GM23338 (cell line): ENCODE data around the gene MAP3K4. TPM values are rescaled to one million over a fixed set of nuclear protein-coding genes. Genes with fewer than 3 reads are reported as not detected.

Source experiments
- ATAC-seq: fragments of 200-7000 bp; cut with Tn5 transposase; 3 replicates; pipeline ENCODE4 v1.9.1; 2020
- DNase-seq: peaks from one replicate; pipeline ENCODE4 v3.0.0-alpha.2; 2015; ENCODE audit warnings: low spot score
- H2AFZ ChIP-seq: fragments of 200-600 bp; sonication (generic); 2 replicates; pipeline ENCODE4 v1.8.0; 2016; ENCODE audit warnings: antibody characterized with exemption, mild to moderate bottlenecking, moderate library complexity
- H3F3A ChIP-seq: fragments of 200-600 bp; sonication (generic); replicated peaks from 2 replicates; pipeline ENCODE4 v1.8.0; 2017; ENCODE audit warnings: antibody characterized with exemption, mixed run types, low read depth
- H3K27ac ChIP-seq: fragments of 200-600 bp; sonication (generic); 2 replicates; pipeline ENCODE4 v1.6.1; 2016; ENCODE audit warnings: low read depth
- H3K27me3 ChIP-seq: fragments of 200-600 bp; sonication (generic); 2 replicates; pipeline ENCODE4 v1.8.0; 2016; ENCODE audit warnings: mild to moderate bottlenecking, mixed run types, moderate library complexity; ENCODE audit not compliant: insufficient read depth
- H3K36me3 ChIP-seq: fragments of 200-600 bp; sonication (generic); 2 replicates; pipeline ENCODE4 v1.8.0; 2016; ENCODE audit warnings: mild to moderate bottlenecking; ENCODE audit not compliant: insufficient read depth
- H3K4me1 ChIP-seq: fragments of 200-600 bp; sonication (generic); 2 replicates; pipeline ENCODE4 v1.8.0; 2016; ENCODE audit warnings: mild to moderate bottlenecking, moderate library complexity; ENCODE audit not compliant: insufficient read depth
- H3K4me2 ChIP-seq: fragments of 200-600 bp; sonication (generic); 2 replicates; pipeline ENCODE4 v1.7.1; 2017; ENCODE audit warnings: mixed run types
- H3K4me3 ChIP-seq: fragments of 200-600 bp; sonication (generic); 2 replicates; pipeline ENCODE4 v1.6.1; 2016; ENCODE audit warnings: mixed run types
- H3K79me2 ChIP-seq: fragments of 200-600 bp; sonication (generic); replicated peaks from 2 replicates; pipeline ENCODE4 v1.8.0; 2017; ENCODE audit warnings: mild to moderate bottlenecking; ENCODE audit not compliant: insufficient read depth
- H3K9me2 ChIP-seq: fragments of 200-600 bp; sonication (generic); 2 replicates; pipeline ENCODE4 v1.8.0; 2017; ENCODE audit not compliant: insufficient read depth
- H4K20me1 ChIP-seq: fragments of 200-600 bp; sonication (generic); replicated peaks from 2 replicates; pipeline ENCODE4 v1.8.0; 2017; ENCODE audit warnings: mild to moderate bottlenecking; ENCODE audit not compliant: insufficient read depth
- H3K27ac Mint-ChIP-seq: 2 replicates; pipeline ENCODE4 v1.8.0; 2020; ENCODE audit warnings: inconsistent platforms, mild to moderate bottlenecking, moderate library complexity, mixed read lengths
- H3K27me3 Mint-ChIP-seq: 3 replicates; pipeline ENCODE4 v1.8.0; 2022; ENCODE audit warnings: low read depth, mild to moderate bottlenecking, moderate library complexity, mixed read lengths, inconsistent platforms; ENCODE audit not compliant: insufficient read depth, poor library complexity
- H3K36me3 Mint-ChIP-seq: 3 replicates; pipeline ENCODE4 v1.8.0; 2021; ENCODE audit warnings: low read depth, mild to moderate bottlenecking, inconsistent platforms, moderate library complexity, mixed read lengths
- H3K4me1 Mint-ChIP-seq: 3 replicates; pipeline ENCODE4 v1.8.0; 2020; ENCODE audit warnings: mild to moderate bottlenecking, inconsistent platforms, mixed read lengths
- H3K4me3 Mint-ChIP-seq: 3 replicates; pipeline ENCODE4 v1.8.0; 2021; ENCODE audit warnings: moderate library complexity, mild to moderate bottlenecking, inconsistent platforms, mixed read lengths
- H3K9me3 Mint-ChIP-seq: 3 replicates; pipeline ENCODE4 v1.8.0; 2020; ENCODE audit warnings: moderate library complexity, mild to moderate bottlenecking, inconsistent platforms, mixed read lengths
- CREB1 ChIP-seq: fragments of 250-450 bp; sonication (Bioruptor Pico); IDR thresholded peaks from 2 replicates; pipeline ENCODE4 v1.5.0; 2020; ENCODE audit warnings: low read depth, mild to moderate bottlenecking, moderate library complexity
- CTCF ChIP-seq, 2 experiments: fragments of 200-600 bp in 1 of 2; sonication (generic) in 1 of 2; conservative IDR thresholded peaks; 2 replicates each; pipeline versions ENCODE4 v1.5.1 to v1.6.1; 2016 to 2017; ENCODE audit warnings: antibody characterized with exemption in 2 of 2, low read depth in 2 of 2, mild to moderate bottlenecking in 2 of 2, moderate library complexity in 1 of 2
- EZH2phosphoT487 ChIP-seq: fragments of 200-600 bp; sonication (generic); IDR thresholded peaks from one replicate; pipeline ENCODE4 v1.8.1; 2018; ENCODE audit warnings: antibody characterized with exemption; ENCODE audit not compliant: unreplicated experiment
- JUNB ChIP-seq: IDR thresholded peaks from one replicate; pipeline ENCODE4 v1.6.1; 2016; ENCODE audit warnings: antibody characterized with exemption; ENCODE audit not compliant: unreplicated experiment
- POLR2AphosphoS5 ChIP-seq: IDR thresholded peaks from 2 replicates; pipeline ENCODE4 v1.6.1; 2016; ENCODE audit warnings: antibody characterized with exemption, low read depth
- REST ChIP-seq: IDR thresholded peaks from one replicate; pipeline ENCODE4 v1.6.1; 2018; ENCODE audit warnings: antibody characterized with exemption; ENCODE audit not compliant: unreplicated experiment
- ZNF114 ChIP-seq: fragments of 250-450 bp; sonication (Bioruptor Pico); IDR thresholded peaks from 2 replicates; pipeline ENCODE4 v1.5.0; 2020; ENCODE audit warnings: mild to moderate bottlenecking, moderate library complexity
- ZNF331 ChIP-seq: fragments of 250-450 bp; sonication (Bioruptor Pico); IDR thresholded peaks from 2 replicates; pipeline ENCODE4 v1.5.0; 2020; ENCODE audit warnings: low read depth, mild to moderate bottlenecking, moderate library complexity
- ZNF462 ChIP-seq: fragments of 250-450 bp; sonication (Bioruptor Pico); IDR thresholded peaks from 2 replicates; pipeline ENCODE4 v1.5.0; 2020; ENCODE audit warnings: mild to moderate bottlenecking, moderate library complexity
- polyA plus RNA-seq: library from polyadenylated mRNA; unstranded; fragments of >200 nt; fragmentation: Nextera tagmentation; extraction: Ambion mirVana; gene quantifications from 2 replicates; pipeline ENCODE4 v1.2.1, GENCODE V29; 2016
- total RNA-seq: library from RNA; depleted of rRNA; stranded (reverse); fragments of >200 nt; shearing (Covaris generic); gene quantifications from 2 replicates; pipeline ENCODE4 v1.2.3, GENCODE V29; 2014

MAP3K4 gene
- total and polyA plus RNA-seq, 2 experiments from 2014 or later = 44.4 to 48.8 TPM

- no peak for ATAC-seq
Measured at GRCh38 chr6:161054876-161055275, 63.3 kb downstream of the MAP3K4 start.

More at GRCh38 chr6:161054876-161055275, 63.3 kb downstream of the MAP3K4 start:
- peaks cover 33% of the 10 kb centered on the region; the same call in 1 of the 2 replicates for H3K79me2 ChIP-seq
- H4K20me1 ChIP-seq = no peaks in the 10 kb centered on the region
- H3K4me1 Mint-ChIP-seq = peaks cover 20% of the 10 kb centered on the region; the same call in 2 of the 3 replicates
- no peaks in the 10 kb centered on the region for H3K27me3 Mint-ChIP-seq
- H2AFZ ChIP-seq = no peak overlapping the region
- H3K27ac Mint-ChIP-seq = no peak overlapping the region
- H3K4me2 ChIP-seq = no peak overlapping the region
- H3K27me3 ChIP-seq = no peaks in the 10 kb centered on the region
- no peaks in the 10 kb centered on the region; the same call in 2 of the 3 replicates for H3K36me3 Mint-ChIP-seq
- H3K27ac ChIP-seq = no peak overlapping the region
- no peaks in the 10 kb centered on the region for H3F3A ChIP-seq
- TF ChIP-seq EZH2phosphoT487 (no peak), REST (no peak), CTCF (conservative IDR thresholded peaks at IDR 0.05; ENCODE audit: low read depth in 2 of 2) (no peak), JUNB (no peak), ZNF331 (CRISPR knock-in tag) (no peak), ZNF114 (no peak), POLR2AphosphoS5 (no peak), ZNF462 (no peak), CREB1 (CRISPR knock-in tag) (no peak)
- no peak overlapping the region for H3K4me3 ChIP-seq
- DNase-seq = no peak
- H3K4me1 ChIP-seq = peaks cover 6% of the 10 kb centered on the region
- H3K9me2 ChIP-seq = no peaks in the 10 kb centered on the region
- no peaks in the 10 kb centered on the region for H3K9me3 Mint-ChIP-seq
- no peak overlapping the region for H3K4me3 Mint-ChIP-seq
- no peaks in the 10 kb centered on the region; the same call in 1 of the 2 replicates for H3K36me3 ChIP-seq
